ENCODE data around the gene KLHL28. TPM values are rescaled to one million over a fixed set of nuclear protein-coding genes. Genes with fewer than 3 reads are reported as not detected.
A peak's percentile ranks its signal among the peaks of the same experiment; 100 is the strongest.

KLHL28 gene
- polyA plus RNA-seq, 12 donors = 9.2 to 21.6 (median 18.0) TPM; not detected in 1

- DNase-seq = peak; percentile 75
Observed at GRCh38 chr14:44962334-44963043, 742 bp upstream of the KLHL28 start.

- peak; percentile 75 for DNase-seq
Observed at GRCh38 chr14:44961151-44961553, 595 bp downstream of the KLHL28 start.

GRCh38 chr14:44960646-44961045 is 1.1 kb downstream of the KLHL28 start:
- no peak for DNase-seq

- no peak for DNase-seq
Observed at GRCh38 chr14:44960146-44960545, 1.6 kb downstream of the KLHL28 start.

GRCh38 chr14:44959538-44959937 is 2.2 kb downstream of the KLHL28 start:
- DNase-seq = no peak

GRCh38 chr14:44956866-44957265 is 4.9 kb downstream of the KLHL28 start:
- no peak for DNase-seq

- DNase-seq = no peak
Observed at GRCh38 chr14:44955528-44955927, 6.2 kb downstream of the KLHL28 start.

- DNase-seq = no peak
Observed at GRCh38 chr14:44954750-44955149, 7.0 kb downstream of the KLHL28 start.

- DNase-seq = no peak
Observed at GRCh38 chr14:44952391-44953110, 9.2 kb downstream of the KLHL28 start.

GRCh38 chr14:44951051-44951450 is 10.7 kb downstream of the KLHL28 start:
- DNase-seq = no peak

- peak; percentile 53 for DNase-seq
Observed at GRCh38 chr14:44945264-44945663, 16.5 kb downstream of the KLHL28 start.

GRCh38 chr14:44944107-44944506 is 17.6 kb downstream of the KLHL28 start:
- DNase-seq = no peak

GRCh38 chr14:44942436-44942835 is 19.3 kb downstream of the KLHL28 start:
- DNase-seq = no peak

GRCh38 chr14:44941591-44941990 is 20.2 kb downstream of the KLHL28 start:
- DNase-seq = no peak

GRCh38 chr14:44940944-44941343 is 20.8 kb downstream of the KLHL28 start:
- DNase-seq = no peak

- no peak for DNase-seq
Observed at GRCh38 chr14:44940211-44940610, 21.5 kb downstream of the KLHL28 start.

GRCh38 chr14:44937547-44937946 is 24.2 kb downstream of the KLHL28 start:
- no peak for DNase-seq

GRCh38 chr14:44935155-44935554 is 26.6 kb downstream of the KLHL28 start:
- DNase-seq = no peak

GRCh38 chr14:44928793-44929192 is 33.0 kb downstream of the KLHL28 start:
- no peak for DNase-seq

GRCh38 chr14:44914849-44915248 is 46.9 kb downstream of the KLHL28 start:
- peak; percentile 56 for DNase-seq

GRCh38 chr14:44912041-44912869 is 49.5 kb downstream of the KLHL28 start:
- no peak for DNase-seq

- DNase-seq = no peak
Observed at GRCh38 chr14:44910821-44911220, 50.9 kb downstream of the KLHL28 start.

- DNase-seq = no peak
Observed at GRCh38 chr14:44901696-44902095, 60.1 kb downstream of the KLHL28 start.
